ENCODE data around the gene HOXC6.
"Not testable (repeated sequence)": the region's sequence is repeated elsewhere in the genome, so short reads cannot be mapped to it uniquely, and the experiment has no call there.

HOXC6 gene

DNA sequence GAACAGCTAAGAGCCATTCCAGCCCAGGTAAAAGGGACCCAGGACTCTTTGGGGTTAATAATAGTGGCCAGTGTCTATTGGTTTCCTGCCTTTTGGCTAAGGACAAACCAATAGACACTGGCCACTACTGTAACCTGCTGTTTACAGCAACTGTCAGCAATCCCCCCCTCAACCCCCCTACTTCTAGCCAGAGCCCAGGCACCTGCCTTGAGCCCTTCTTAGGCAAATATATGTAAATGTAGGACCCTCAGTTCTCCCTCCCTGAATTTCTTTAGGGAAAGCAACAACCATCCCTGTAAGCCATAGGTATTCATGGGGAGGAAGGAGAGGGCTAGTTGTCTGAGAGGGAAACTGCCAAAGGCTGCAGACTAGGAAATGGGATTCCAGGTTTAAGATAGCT is 47.7 kb downstream of the HOXC6 start:
- in situ Hi-C loops (cut with MboI; ENCODE audit: low sequenced_read_pairs): no loop called here

- in situ Hi-C loops (cut with MboI; ENCODE audit: low sequenced_read_pairs): not testable (repeated sequence)
Measured at GRCh38 chr12:54077843-54078242, 49.6 kb downstream of the HOXC6 start.

GRCh38 chr12:54079115-54079514 is 50.9 kb downstream of the HOXC6 start:
- in situ Hi-C loops (cut with MboI; ENCODE audit: low sequenced_read_pairs): not testable (repeated sequence)

Data from HL-60/S4 treated with retinoic acid at 250 ng/mL for 4 days and 3 days (cell line).